Progenitor cell of endocrine pancreas (in vitro differentiated cells): ENCODE measurements around the gene KCNMA1. TPM values are rescaled to one million over a fixed set of nuclear protein-coding genes. Genes with fewer than 3 reads are reported as not detected.
A peak's percentile ranks its signal among the peaks of the same experiment; 100 is the strongest.

Source experiments
- DNase-seq: peaks from one replicate; pipeline ENCODE4 v3.0.0; 2021; ENCODE audit warnings: low spot score; ENCODE audit not compliant: unreplicated experiment
- H3K27ac Mint-ChIP-seq: 2 replicates; pipeline ENCODE4 v1.8.0; 2021; ENCODE audit warnings: mild to moderate bottlenecking, moderate library complexity, mixed read lengths
- H3K27me3 Mint-ChIP-seq: 2 replicates; pipeline ENCODE4 v1.8.0; 2021; ENCODE audit warnings: mixed read lengths
- H3K36me3 Mint-ChIP-seq: 2 replicates; pipeline ENCODE4 v1.8.0; 2022; ENCODE audit warnings: mixed read lengths; ENCODE audit not compliant: insufficient read depth
- H3K4me1 Mint-ChIP-seq: 2 replicates; pipeline ENCODE4 v1.8.0; 2021; ENCODE audit warnings: low read depth, mixed read lengths
- H3K4me3 Mint-ChIP-seq: 2 replicates; pipeline ENCODE4 v1.8.0; 2021; ENCODE audit warnings: low read depth, mild to moderate bottlenecking, moderate library complexity, mixed read lengths
- H3K9me3 Mint-ChIP-seq: 2 replicates; pipeline ENCODE4 v1.8.0; 2021; ENCODE audit warnings: low read depth, mixed read lengths
- total RNA-seq: library from RNA; stranded (reverse); gene quantifications from 2 replicates; pipeline ENCODE4 v1.2.1, GENCODE V29; 2021
- TF ChIP-seq, protein P1 (sequence below): fragments of 200-600 bp; sonication (generic); IDR thresholded peaks from one replicate; pipeline ENCODE4 v1.5.0; 2021; ENCODE audit warnings: antibody characterized with exemption, mild to moderate bottlenecking; ENCODE audit not compliant: unreplicated experiment

Gene KCNMA1
- total RNA-seq, 1 donor from 2014 or later = 5.8 TPM

DNA sequence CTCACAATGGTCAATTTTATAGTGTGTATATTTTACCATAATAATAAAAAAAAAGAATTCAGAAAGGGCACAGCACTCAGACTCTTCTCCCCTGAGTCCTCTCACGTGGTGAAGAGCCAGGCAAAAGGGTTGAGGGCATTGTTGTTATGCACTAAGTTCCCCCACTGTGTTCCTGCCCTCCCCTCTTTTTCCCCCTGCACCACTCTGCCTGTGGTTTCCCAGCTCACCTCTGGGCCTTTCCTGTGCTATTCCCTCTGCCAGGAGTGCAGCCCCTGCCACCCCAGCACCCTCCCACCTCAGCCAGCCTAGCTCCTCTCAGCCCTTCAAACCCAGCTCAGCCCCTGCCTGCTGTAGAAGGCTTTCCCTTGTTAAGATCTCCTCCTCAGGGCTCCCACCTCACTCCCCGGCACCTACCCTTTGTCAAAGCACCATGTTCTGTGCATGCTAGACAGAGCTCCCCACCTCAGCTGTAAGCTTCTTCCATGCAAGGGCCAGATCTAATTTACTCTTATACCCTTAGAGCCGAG lies 108.5 kb downstream of the KCNMA1 start:
- Mint-ChIP-seq H3K27me3 (peaks cover 18% of the 10 kb centered on the region), H3K27ac (no peak overlapping the region), H3K4me1 (peaks cover 15% of the 10 kb centered on the region), H3K4me3 (no peak overlapping the region), H3K9me3 (no peaks in the 10 kb centered on the region), H3K36me3 (no peaks in the 10 kb centered on the region)
- DNase-seq = no peak
- TF ChIP-seq, protein P1, sequence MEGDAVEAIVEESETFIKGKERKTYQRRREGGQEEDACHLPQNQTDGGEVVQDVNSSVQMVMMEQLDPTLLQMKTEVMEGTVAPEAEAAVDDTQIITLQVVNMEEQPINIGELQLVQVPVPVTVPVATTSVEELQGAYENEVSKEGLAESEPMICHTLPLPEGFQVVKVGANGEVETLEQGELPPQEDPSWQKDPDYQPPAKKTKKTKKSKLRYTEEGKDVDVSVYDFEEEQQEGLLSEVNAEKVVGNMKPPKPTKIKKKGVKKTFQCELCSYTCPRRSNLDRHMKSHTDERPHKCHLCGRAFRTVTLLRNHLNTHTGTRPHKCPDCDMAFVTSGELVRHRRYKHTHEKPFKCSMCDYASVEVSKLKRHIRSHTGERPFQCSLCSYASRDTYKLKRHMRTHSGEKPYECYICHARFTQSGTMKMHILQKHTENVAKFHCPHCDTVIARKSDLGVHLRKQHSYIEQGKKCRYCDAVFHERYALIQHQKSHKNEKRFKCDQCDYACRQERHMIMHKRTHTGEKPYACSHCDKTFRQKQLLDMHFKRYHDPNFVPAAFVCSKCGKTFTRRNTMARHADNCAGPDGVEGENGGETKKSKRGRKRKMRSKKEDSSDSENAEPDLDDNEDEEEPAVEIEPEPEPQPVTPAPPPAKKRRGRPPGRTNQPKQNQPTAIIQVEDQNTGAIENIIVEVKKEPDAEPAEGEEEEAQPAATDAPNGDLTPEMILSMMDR = no peak

DNA sequence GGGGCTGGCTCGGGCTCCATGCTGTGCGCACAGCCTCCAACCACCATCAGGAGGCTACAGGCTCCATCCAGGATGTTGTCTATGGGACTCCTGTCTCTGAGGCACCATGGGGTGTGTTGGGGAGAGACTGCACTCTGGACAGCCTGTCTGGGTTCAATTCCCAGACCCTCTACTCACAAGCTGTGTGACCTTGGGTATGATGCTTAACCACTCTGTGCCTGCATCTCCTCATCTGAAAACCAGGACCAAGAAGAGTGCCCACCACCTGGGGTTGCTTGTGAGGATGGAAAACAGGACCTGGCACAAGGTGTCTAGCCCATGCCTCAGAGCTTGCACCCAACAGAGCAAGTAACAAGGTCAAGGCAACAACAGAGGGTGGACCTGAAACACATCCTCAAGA lies 109.8 kb downstream of the KCNMA1 start:
- no peaks in the 10 kb centered on the region for H3K9me3 Mint-ChIP-seq
- TF ChIP-seq, protein P1 = no peak
- H3K27ac Mint-ChIP-seq = no peak overlapping the region
- no peak for DNase-seq
- no peak overlapping the region for H3K4me3 Mint-ChIP-seq
- peaks cover 4% of the 10 kb centered on the region for H3K4me1 Mint-ChIP-seq
- H3K36me3 Mint-ChIP-seq = no peaks in the 10 kb centered on the region
- peaks cover 20% of the 10 kb centered on the region for H3K27me3 Mint-ChIP-seq

DNA sequence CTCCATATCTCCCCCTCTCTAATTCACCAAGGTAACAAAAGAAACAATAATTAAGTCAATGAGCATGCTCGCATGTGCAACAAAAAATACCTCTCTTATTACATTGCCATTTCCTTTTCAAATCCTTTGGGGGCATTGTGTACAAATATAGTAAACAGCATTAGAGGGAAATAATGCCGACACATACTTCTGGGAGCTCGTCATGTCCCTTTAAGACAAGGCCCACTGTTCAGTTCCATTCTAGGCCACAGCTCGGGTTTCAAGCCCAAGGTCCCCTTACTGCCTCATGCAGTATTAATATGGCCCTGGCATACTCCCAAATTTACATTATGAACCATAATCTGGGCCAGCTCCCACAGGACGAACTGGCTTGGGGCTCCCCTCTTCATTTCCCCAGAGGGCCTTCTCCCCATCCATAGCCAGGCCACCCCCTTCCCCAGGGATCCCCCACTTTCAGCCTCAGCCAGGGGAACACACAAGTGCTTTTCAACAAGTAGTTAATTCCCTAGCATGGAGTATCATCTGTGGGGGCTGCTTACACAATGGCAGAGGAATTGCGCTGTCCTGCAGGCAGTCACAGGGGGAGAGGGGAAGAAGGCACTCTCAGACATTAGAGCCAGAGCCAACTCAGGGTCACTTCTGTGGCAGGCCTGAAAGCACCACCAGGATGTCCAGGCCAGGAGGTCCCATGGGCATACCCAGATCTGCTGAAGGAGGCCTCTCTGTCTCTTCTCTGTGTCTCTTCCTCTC lies 110.6 kb downstream of the KCNMA1 start:
- Mint-ChIP-seq H3K27me3 (peaks cover 22% of the 10 kb centered on the region), H3K9me3 (no peaks in the 10 kb centered on the region), H3K27ac (peak overlapping the region; percentile 51), H3K36me3 (no peaks in the 10 kb centered on the region), H3K4me3 (no peak overlapping the region), H3K4me1 (peaks cover 4% of the 10 kb centered on the region)
- TF ChIP-seq, protein P1 = no peak
- DNase-seq = no peak

DNA sequence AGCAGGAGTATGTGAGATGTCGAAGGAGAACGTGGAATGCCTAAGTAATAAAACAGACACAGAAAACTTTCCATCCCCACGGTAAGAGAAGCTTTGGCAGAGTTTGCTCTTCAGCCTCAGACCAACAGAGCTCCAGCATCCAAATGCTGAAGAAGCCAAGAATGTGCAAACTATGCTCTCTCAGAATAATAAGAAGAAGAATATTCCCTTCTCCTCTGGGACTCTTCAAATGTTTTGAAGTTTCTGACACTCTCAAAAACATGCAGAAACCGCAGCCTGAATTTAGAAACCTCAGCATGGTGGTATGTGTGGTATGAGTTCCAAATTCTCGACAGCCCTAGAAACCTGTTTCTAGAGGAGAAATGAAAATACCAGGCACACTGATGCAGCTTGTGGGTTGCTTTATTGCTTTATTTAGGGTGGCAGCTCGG lies 113.3 kb downstream of the KCNMA1 start:
- no peak for DNase-seq
- Mint-ChIP-seq H3K36me3 (no peaks in the 10 kb centered on the region), H3K27me3 (peaks cover 21% of the 10 kb centered on the region), H3K9me3 (no peaks in the 10 kb centered on the region), H3K4me3 (no peak overlapping the region), H3K27ac (no peak overlapping the region), H3K4me1 (peaks cover 2% of the 10 kb centered on the region)
- TF ChIP-seq, protein P1 = no peak

DNA sequence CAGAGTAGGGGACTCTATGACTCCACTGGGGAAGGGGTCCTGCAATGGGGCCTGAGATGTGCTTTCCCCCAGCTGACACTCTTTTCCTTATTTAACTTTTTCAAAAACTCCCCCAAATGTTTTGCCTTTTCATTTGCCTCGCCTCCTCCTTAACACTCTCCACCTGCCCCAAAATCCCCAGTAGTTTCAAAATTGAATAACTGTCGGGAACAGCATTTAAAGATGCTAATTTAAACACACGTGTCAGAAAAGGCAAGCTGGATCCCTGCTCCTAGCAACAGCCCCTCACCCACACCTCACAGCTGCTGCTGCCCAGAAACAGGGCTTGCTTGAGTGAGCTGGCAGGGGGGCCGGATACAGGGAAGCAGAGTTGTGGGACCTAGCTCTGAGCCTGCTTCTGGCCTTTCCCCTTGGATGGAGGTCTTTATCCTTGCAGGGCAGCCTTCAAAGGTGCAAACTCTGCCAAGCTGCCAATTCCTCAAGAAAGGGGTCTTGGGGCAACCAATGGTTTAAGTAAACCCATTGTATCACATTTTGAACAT lies 115.3 kb downstream of the KCNMA1 start:
- Mint-ChIP-seq H3K36me3 (no peaks in the 10 kb centered on the region), H3K4me1 (peaks cover 2% of the 10 kb centered on the region), H3K4me3 (no peak overlapping the region), H3K27ac (no peak overlapping the region), H3K9me3 (no peaks in the 10 kb centered on the region), H3K27me3 (peaks cover 24% of the 10 kb centered on the region)
- TF ChIP-seq, protein P1 = no peak
- DNase-seq = no peak
